Smooth muscle cell (in vitro differentiated cells): ENCODE results near the gene PCSK4. TPM values are rescaled to one million over a fixed set of nuclear protein-coding genes. Genes with fewer than 3 reads are reported as not detected.

Source experiments
- DNase-seq: peaks from one replicate; lab custom pipeline; 2025; ENCODE audit not compliant: unreplicated experiment; lab: John Stamatoyannopoulos, UW
- H2AFZ ChIP-seq: fragments of 200-600 bp; sonication (generic); 2 replicates; pipeline ENCODE4 v1.6.0; 2016; ENCODE audit warnings: antibody characterized with exemption, low read depth, mild to moderate bottlenecking
- H3F3A ChIP-seq: fragments of 200-600 bp; sonication (generic); 2 replicates; pipeline ENCODE4 v1.6.0; 2017; ENCODE audit warnings: antibody characterized with exemption, low read depth
- H3K27ac ChIP-seq: fragments of 200-600 bp; sonication (generic); 2 replicates; pipeline ENCODE4 v1.5.1; 2016; ENCODE audit warnings: low read depth, mild to moderate bottlenecking
- H3K27me3 ChIP-seq: fragments of 200-600 bp; sonication (generic); 2 replicates; pipeline ENCODE4 v1.6.1; 2016; ENCODE audit warnings: low read depth, mild to moderate bottlenecking
- H3K36me3 ChIP-seq: fragments of 200-600 bp; sonication (generic); 2 replicates; pipeline ENCODE4 v1.5.1; 2016; ENCODE audit warnings: low read depth
- H3K4me1 ChIP-seq: fragments of 200-600 bp; sonication (generic); 2 replicates; pipeline ENCODE4 v1.5.1; 2016; ENCODE audit warnings: low read depth
- H3K4me2 ChIP-seq: fragments of 200-600 bp; sonication (generic); 2 replicates; pipeline ENCODE4 v1.6.0; 2016; ENCODE audit warnings: mild to moderate bottlenecking
- H3K4me3 ChIP-seq: fragments of 200-600 bp; sonication (generic); 2 replicates; pipeline ENCODE4 v1.5.1; 2016; ENCODE audit warnings: mild to moderate bottlenecking
- H3K79me2 ChIP-seq: fragments of 200-600 bp; sonication (generic); 2 replicates; pipeline ENCODE4 v1.6.0; 2016; ENCODE audit warnings: low read depth, mild to moderate bottlenecking
- H3K9ac ChIP-seq: fragments of 200-600 bp; sonication (generic); 2 replicates; pipeline ENCODE4 v1.6.0; 2016; ENCODE audit warnings: low read depth
- H3K9me3 ChIP-seq: fragments of 200-600 bp; sonication (generic); replicated peaks from 2 replicates; pipeline ENCODE4 v1.5.1; 2016; ENCODE audit warnings: low read depth
- H4K20me1 ChIP-seq: fragments of 200-600 bp; sonication (generic); 2 replicates; pipeline ENCODE4 v1.6.0; 2016; ENCODE audit warnings: low read depth
- WGBS: methylation state at CpG from one replicate; pipeline ENCODE4 v1.1.7; 2016; ENCODE audit warnings: low lambda C conversion rate; 5-methylcytosine and 5-hydroxymethylcytosine counted together
- polyA plus RNA-seq: library from polyadenylated mRNA; unstranded; fragments of >200 nt; fragmentation: Nextera tagmentation; extraction: Ambion mirVana; gene quantifications from 2 replicates; pipeline ENCODE4 v1.2.1, GENCODE V29; 2016
- total RNA-seq: library from RNA; depleted of rRNA; stranded (reverse); fragments of >200 nt; gene quantifications from 2 replicates; pipeline ENCODE4 v1.2.3, GENCODE V29; 2014
- TF ChIP-seq, protein P1 (sequence below): fragments of 200-600 bp; sonication (generic); IDR thresholded peaks from 2 replicates; pipeline ENCODE4 v1.5.1; 2017; ENCODE audit warnings: borderline replicate concordance, mild to moderate bottlenecking, antibody characterized with exemption; ENCODE audit not compliant: insufficient read depth, poor library complexity, severe bottlenecking

Gene PCSK4
- total and polyA plus RNA-seq, 2 experiments from 2014 or later = 1.7 to 8.7 TPM

DNA sequence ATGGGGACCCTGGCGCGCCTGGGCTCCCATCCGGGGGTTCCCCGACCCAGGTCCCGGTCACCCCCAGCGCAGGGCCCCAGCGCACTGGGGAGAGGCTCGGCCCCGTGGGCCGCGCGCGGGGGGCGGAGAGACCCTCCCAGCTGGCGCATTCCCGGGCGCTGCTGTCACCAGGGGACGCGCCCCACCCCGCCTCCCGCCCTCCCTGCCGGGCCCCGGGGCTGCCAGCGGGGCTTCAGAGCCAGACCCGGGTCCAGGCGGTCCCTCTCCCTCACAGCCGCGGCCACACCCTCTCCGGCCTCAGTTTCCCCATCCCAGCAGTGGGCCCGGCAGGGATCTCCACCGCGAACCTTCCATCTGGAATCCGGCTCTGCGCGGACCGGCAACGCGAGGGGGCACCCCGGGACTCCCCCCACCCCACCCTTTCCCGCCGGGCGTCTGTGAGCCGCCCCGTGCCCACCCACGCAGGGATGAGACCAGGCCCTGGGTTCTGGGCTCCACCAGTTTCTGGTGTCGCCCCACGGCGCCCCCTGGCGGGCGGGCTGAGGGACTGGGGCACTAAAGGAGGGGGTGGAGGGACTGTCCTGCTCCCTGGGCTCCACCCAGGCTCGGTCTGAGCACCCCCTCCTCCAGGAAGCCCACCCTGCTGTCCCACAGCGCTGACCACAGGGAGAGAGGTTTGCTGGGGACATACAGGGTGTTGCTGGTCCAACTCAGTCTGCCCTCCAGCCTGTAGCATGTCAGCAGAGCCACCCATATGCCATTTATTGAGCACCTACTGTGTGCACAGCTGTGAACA is 23.5 kb upstream of the PCSK4 start:
- TF ChIP-seq, protein P1, sequence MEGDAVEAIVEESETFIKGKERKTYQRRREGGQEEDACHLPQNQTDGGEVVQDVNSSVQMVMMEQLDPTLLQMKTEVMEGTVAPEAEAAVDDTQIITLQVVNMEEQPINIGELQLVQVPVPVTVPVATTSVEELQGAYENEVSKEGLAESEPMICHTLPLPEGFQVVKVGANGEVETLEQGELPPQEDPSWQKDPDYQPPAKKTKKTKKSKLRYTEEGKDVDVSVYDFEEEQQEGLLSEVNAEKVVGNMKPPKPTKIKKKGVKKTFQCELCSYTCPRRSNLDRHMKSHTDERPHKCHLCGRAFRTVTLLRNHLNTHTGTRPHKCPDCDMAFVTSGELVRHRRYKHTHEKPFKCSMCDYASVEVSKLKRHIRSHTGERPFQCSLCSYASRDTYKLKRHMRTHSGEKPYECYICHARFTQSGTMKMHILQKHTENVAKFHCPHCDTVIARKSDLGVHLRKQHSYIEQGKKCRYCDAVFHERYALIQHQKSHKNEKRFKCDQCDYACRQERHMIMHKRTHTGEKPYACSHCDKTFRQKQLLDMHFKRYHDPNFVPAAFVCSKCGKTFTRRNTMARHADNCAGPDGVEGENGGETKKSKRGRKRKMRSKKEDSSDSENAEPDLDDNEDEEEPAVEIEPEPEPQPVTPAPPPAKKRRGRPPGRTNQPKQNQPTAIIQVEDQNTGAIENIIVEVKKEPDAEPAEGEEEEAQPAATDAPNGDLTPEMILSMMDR = peak; percentile 93
- Histone ChIP-seq H2AFZ (peak overlapping the region; percentile 66), H3K9ac (peak overlapping the region; percentile 93), H4K20me1 (no peaks in the 10 kb centered on the region), H3K9me3 (no peaks in the 10 kb centered on the region), H3K4me3 (peak overlapping the region; percentile 80), H3K4me1 (peaks cover 11% of the 10 kb centered on the region), H3K4me2 (peak overlapping the region; percentile 95), H3K27ac (peak overlapping the region; percentile 82), H3K79me2 (no peaks in the 10 kb centered on the region), H3K27me3 (no peaks in the 10 kb centered on the region), H3F3A (peaks cover 16% of the 10 kb centered on the region), H3K36me3 (no peaks in the 10 kb centered on the region)
- DNase-seq = peak; percentile 72
- WGBS = 19% methylated on average over 20 of the region's 52 CpGs

DNA sequence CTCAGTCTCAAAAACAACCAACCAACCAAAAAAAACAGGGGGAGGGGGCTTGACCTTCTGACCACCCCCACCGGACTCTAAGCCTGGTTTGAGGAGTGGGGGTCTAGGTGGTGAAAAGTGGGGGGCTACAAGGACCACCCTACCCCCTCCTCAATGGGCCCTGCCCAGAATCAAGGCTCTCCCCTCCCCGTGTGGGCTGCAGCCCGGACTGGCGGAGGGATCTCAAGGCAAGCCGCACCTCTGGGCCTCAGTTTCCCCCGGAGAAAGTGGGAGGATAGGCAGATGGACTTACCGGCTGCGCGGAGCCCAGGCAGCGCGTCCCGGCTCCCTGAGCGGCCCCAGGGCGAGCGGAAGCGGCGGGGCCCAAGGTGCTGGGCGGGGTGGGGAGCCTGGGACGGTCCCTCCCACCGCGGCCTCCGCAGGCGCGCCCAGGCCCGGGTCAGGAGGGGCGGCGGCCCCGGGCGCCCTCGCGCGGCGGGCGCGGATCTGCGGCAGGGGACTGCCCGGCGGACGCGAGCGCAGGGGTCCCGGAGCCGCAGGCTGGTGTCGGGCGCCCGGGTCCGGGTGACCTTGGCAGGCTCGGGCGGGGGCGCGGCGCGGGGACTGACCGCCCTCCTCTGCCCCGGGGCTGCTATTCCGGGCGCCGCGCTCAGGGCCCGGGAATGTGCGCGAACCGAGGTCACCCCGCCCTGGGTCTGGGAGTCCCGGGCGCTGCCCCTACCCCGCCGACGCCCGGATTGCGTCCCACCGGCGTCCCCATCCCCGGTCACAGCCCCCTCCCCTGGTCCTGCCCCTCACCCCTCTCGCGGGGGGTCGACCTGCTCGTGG is 22.7 kb upstream of the PCSK4 start, which contains the start of gene ADAMTSL5:
TSS of gene ADAMTSL5 (minus strand) at position 349 of the 828 bp plus-strand sequence. CDS start 2,076 bp downstream, outside the sequence.
- Histone ChIP-seq H3K9me3 (no peaks in the 10 kb centered on the region), H3K9ac (peak within 1 kb of the TSS; percentile 93), H3K27me3 (no peaks in the 10 kb centered on the region), H2AFZ (peak within 1 kb of the TSS; percentile 66), H3K36me3 (no peaks in the 10 kb centered on the region), H3F3A (peaks cover 16% of the 10 kb centered on the region), H3K4me2 (peak within 1 kb of the TSS; percentile 95), H3K79me2 (no peaks in the 10 kb centered on the region), H3K4me3 (peak within 1 kb of the TSS; percentile 80), H4K20me1 (no peaks in the 10 kb centered on the region), H3K27ac (peak within 1 kb of the TSS; percentile 82), H3K4me1 (peaks cover 11% of the 10 kb centered on the region)
- TF ChIP-seq, protein P1 = peak; percentile 11
- peak; percentile 72 for DNase-seq
- 7% methylated on average over 41 of the region's 78 CpGs for WGBS

DNA sequence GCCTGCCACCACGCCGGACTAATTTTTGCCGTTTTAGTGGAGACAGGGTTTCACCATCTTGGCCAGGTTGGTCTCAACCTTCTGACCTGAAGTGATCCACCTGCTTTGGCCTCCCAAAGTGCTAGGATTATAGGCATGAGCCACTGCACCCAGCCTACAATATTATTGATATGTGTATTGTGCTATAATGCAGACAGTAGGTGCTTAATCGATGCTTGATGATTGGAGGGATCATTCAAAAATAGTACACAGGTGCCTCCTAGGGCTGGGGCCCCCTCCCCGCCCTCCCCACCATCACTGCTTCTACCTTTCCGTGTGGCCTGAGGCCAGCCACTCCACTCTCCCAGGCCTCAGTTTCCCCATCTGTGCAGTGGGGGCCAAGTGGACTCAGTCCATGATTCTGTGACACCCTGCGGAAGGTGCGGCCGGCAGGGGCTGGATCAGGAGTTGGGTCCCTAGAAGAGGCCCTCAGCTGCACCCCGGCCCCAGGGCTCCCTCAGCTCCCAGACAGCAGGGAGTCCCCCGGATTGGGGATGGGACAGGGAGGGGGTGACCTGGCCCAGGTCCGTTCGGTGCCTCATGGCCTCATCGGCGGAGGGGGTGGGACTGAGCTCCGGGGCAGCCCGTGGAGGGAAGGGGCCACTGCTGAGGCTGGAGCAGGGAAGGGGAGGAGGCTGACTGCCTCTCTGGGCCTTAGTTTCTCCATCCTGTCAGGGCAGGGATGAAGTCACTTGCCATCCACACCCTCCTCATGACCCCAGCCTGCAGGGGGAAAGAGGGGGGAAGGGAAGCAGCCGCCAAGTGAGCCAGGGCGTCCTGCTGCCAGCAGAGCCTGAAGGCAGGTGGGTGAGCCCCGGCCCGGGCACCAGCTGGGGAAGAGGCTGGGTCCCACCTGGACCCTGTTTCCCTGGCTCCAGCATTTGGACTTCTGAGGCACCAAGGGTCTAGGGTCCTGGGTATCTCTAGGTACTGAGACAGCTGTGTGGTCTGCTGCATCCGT is 21.5 kb upstream of the PCSK4 start:
- Histone ChIP-seq H3K27ac (no peak overlapping the region), H2AFZ (no peak overlapping the region), H3K4me3 (peak overlapping the region; percentile 80), H3K36me3 (no peaks in the 10 kb centered on the region), H3K9ac (no peak overlapping the region), H3F3A (peaks cover 16% of the 10 kb centered on the region), H3K9me3 (no peaks in the 10 kb centered on the region), H4K20me1 (no peaks in the 10 kb centered on the region), H3K27me3 (no peaks in the 10 kb centered on the region), H3K4me2 (peak overlapping the region; percentile 95), H3K4me1 (peaks cover 11% of the 10 kb centered on the region), H3K79me2 (no peaks in the 10 kb centered on the region)
- TF ChIP-seq, protein P1 = no peak
- 87% methylated on average over 22 of the region's 22 CpGs for WGBS
- no peak for DNase-seq
